Loucy (cell line): Measurements from ENCODE around the gene CCDC93.

Experiments used
- EZH2phosphoT487 ChIP-seq: fragments of 200-600 bp; IDR thresholded peaks from 2 replicates; pipeline ENCODE4 v1.6.1; 2018; ENCODE audit warnings: antibody characterized with exemption, mild to moderate bottlenecking, moderate library complexity, borderline replicate concordance
- TF ChIP-seq, protein P1 (sequence below): fragments of 200-600 bp; sonication (generic); conservative IDR thresholded peaks from 2 replicates; pipeline ENCODE4 v1.5.1; 2014; ENCODE audit warnings: mild to moderate bottlenecking, antibody characterized with exemption, low read length

DNA sequence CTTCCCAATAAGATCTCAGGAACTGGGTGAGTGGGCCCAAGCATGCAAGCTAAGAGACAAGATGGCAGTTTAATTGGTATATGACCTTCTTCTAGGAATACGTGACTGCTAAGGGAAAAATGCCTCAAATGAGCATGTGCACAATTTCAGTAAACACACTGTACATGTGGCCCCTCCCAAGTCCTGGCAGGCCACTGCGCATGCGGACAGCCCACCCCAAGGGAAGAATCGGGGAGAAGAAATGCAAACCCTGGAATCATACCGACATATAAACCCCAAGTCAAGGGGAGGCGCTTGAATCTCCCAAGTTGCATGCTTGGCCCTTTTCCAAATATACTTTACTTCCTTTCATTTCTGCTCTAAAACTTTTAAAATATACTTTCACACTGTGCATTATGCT is 15.2 kb upstream of the CCDC93 start:
- TF ChIP-seq, protein P1, sequence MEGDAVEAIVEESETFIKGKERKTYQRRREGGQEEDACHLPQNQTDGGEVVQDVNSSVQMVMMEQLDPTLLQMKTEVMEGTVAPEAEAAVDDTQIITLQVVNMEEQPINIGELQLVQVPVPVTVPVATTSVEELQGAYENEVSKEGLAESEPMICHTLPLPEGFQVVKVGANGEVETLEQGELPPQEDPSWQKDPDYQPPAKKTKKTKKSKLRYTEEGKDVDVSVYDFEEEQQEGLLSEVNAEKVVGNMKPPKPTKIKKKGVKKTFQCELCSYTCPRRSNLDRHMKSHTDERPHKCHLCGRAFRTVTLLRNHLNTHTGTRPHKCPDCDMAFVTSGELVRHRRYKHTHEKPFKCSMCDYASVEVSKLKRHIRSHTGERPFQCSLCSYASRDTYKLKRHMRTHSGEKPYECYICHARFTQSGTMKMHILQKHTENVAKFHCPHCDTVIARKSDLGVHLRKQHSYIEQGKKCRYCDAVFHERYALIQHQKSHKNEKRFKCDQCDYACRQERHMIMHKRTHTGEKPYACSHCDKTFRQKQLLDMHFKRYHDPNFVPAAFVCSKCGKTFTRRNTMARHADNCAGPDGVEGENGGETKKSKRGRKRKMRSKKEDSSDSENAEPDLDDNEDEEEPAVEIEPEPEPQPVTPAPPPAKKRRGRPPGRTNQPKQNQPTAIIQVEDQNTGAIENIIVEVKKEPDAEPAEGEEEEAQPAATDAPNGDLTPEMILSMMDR, result no peak
- no peak for TF ChIP-seq EZH2phosphoT487
